A673 (cell line): ENCODE results near the gene MAPK9. TPM values are rescaled to one million over a fixed set of nuclear protein-coding genes. Genes with fewer than 3 reads are reported as not detected.

ENCODE experiments used
- BruUV-seq: library from RNA; stranded (reverse); fragments of 400-500 nt; replicated peaks from 2 replicates; lab custom pipeline; 2021; lab: Mats Ljungman, UMichigan
- CTCF ChIA-PET: fragments of 300-600 bp; sonication (Branson Sonifier 250); formaldehyde crosslinking; loops from one replicate; lab custom pipeline; 2022; ENCODE audit warnings: antibody characterized with exemption; lab: Charles Lee
- POLR2A ChIA-PET: fragments of 300-600 bp; sonication (Branson Sonifier 250); formaldehyde crosslinking; loops from one replicate; lab custom pipeline; 2022; ENCODE audit warnings: antibody characterized with exemption; ENCODE audit not compliant: low non-redundant PET; lab: Charles Lee
- DNase-seq: peaks from one replicate; pipeline ENCODE4 v3.0.0-alpha.2; 2015; ENCODE audit warnings: low spot score
- H3K27ac ChIP-seq: fragments of 200-600 bp; sonication (generic); 2 replicates; pipeline ENCODE4 v1.5.1; 2016; ENCODE audit warnings: mixed run types, low read depth, mild to moderate bottlenecking, mixed read lengths, antibody characterized with exemption, low read length; ENCODE audit not compliant: poor library complexity, severe bottlenecking
- H3K27me3 ChIP-seq: fragments of 200-600 bp; sonication (generic); replicated peaks from 2 replicates; pipeline ENCODE4 v1.6.1; 2017; ENCODE audit warnings: mixed run types, low read depth, mild to moderate bottlenecking, mixed read lengths, antibody characterized with exemption, low read length; ENCODE audit not compliant: insufficient read depth, poor library complexity
- H3K36me3 ChIP-seq: fragments of 200-600 bp; sonication (generic); 2 replicates; pipeline ENCODE4 v1.6.1; 2016; ENCODE audit warnings: mixed run types, mild to moderate bottlenecking, mixed read lengths, antibody characterized with exemption, low read length; ENCODE audit not compliant: insufficient read depth, poor library complexity, severe bottlenecking
- H3K4me1 ChIP-seq: fragments of 200-600 bp; sonication (generic); 2 replicates; pipeline ENCODE4 v1.6.1; 2017; ENCODE audit warnings: mixed run types, mild to moderate bottlenecking, mixed read lengths, antibody characterized with exemption, low read length; ENCODE audit not compliant: insufficient read depth, poor library complexity, severe bottlenecking
- H3K4me3 ChIP-seq: fragments of 200-600 bp; sonication (generic); 2 replicates; pipeline ENCODE4 v1.5.1; 2016; ENCODE audit warnings: low read depth, mixed run types, mild to moderate bottlenecking, mixed read lengths, low read length; ENCODE audit not compliant: poor library complexity, severe bottlenecking
- H3K9me3 ChIP-seq: fragments of 200-600 bp; sonication (generic); 2 replicates; pipeline ENCODE4 v1.6.1; 2016; ENCODE audit warnings: mixed run types, low read depth, mild to moderate bottlenecking, mixed read lengths, antibody characterized with exemption, low read length; ENCODE audit not compliant: poor library complexity, severe bottlenecking
- EZH2 ChIP-seq: fragments of 200-600 bp; sonication (generic); IDR thresholded peaks from 2 replicates; pipeline ENCODE4 v1.6.1; 2017; ENCODE audit warnings: borderline replicate concordance, low read depth, mild to moderate bottlenecking, mixed read lengths, antibody characterized with exemption, low read length; ENCODE audit not compliant: poor library complexity, severe bottlenecking
- intact Hi-C: fragments of 100-400 bp; cut with micrococcal nuclease; formaldehyde crosslinking; loops from one replicate; pipeline ENCODE4 v1.10.0; 2022; ENCODE audit not compliant: unreplicated experiment
- total RNA-seq: library from RNA; stranded (reverse); gene quantifications from 2 replicates; pipeline ENCODE4 v1.2.3, GENCODE V29; 2021
- TF ChIP-seq, protein P1 (sequence below): fragments of 300-800, 200-600 bp; sonication (generic); conservative IDR thresholded peaks from 2 replicates; pipeline ENCODE4 v1.5.1; 2017; ENCODE audit warnings: low read depth, mild to moderate bottlenecking, antibody characterized with exemption, low read length, moderate library complexity, mixed read lengths

The MAPK9 gene
- total RNA-seq, 1 experiment from 2014 or later: 34.4 TPM

DNA sequence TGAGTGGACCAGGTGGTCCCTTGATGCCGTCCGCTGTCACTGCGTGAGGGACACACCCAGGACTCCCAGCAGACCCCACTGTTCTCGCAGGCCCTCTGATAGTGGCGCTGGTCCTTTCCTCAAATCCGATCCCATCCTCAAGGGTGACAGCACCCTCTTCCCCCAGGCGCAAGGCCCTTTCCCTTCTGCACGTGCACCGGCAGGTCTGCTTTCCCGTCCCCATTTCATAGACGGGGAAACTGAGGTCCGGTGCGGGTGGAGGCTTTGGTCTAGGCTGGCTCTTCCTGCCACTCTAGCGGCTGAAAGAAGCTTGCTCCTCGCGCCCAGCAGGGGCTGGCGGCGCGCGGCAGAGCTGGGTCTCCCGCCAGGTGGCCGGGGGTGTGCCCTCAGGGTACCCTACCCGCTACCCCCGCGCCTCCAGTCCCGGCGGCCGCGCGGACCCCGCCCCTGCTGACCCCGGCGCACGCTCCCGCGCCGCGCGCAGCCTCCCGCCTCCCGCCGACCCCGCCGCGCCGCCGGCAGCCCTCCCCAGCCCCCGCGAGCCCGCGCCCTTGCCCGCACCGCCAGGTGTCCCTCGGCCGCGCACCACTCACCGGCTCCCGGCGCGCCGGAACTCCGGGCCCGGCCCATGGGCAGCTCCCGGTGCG is 83.3 kb downstream of the MAPK9 start:
- BruUV-seq: no TSS peak
- Histone ChIP-seq H3K27me3 (no peaks in the 10 kb centered on the region), H3K9me3 (no peaks in the 10 kb centered on the region), H3K4me1 (peaks cover 5% of the 10 kb centered on the region), H3K4me3 (peak overlapping the region; percentile 28), H3K27ac (no peak overlapping the region), H3K36me3 (no peaks in the 10 kb centered on the region)
- POLR2A ChIA-PET: interaction anchor here (0.6 kb wide), 1 partner anchor 114 kb away, joined by 3 read pairs; no protein-coding TSS in a partner anchor
- intact Hi-C loops: no loop called here
- CTCF ChIA-PET: no interaction called here
- peak; percentile 19 for DNase-seq
- TF ChIP-seq, protein P1, sequence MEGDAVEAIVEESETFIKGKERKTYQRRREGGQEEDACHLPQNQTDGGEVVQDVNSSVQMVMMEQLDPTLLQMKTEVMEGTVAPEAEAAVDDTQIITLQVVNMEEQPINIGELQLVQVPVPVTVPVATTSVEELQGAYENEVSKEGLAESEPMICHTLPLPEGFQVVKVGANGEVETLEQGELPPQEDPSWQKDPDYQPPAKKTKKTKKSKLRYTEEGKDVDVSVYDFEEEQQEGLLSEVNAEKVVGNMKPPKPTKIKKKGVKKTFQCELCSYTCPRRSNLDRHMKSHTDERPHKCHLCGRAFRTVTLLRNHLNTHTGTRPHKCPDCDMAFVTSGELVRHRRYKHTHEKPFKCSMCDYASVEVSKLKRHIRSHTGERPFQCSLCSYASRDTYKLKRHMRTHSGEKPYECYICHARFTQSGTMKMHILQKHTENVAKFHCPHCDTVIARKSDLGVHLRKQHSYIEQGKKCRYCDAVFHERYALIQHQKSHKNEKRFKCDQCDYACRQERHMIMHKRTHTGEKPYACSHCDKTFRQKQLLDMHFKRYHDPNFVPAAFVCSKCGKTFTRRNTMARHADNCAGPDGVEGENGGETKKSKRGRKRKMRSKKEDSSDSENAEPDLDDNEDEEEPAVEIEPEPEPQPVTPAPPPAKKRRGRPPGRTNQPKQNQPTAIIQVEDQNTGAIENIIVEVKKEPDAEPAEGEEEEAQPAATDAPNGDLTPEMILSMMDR: no peak
- no peak for TF ChIP-seq EZH2

DNA sequence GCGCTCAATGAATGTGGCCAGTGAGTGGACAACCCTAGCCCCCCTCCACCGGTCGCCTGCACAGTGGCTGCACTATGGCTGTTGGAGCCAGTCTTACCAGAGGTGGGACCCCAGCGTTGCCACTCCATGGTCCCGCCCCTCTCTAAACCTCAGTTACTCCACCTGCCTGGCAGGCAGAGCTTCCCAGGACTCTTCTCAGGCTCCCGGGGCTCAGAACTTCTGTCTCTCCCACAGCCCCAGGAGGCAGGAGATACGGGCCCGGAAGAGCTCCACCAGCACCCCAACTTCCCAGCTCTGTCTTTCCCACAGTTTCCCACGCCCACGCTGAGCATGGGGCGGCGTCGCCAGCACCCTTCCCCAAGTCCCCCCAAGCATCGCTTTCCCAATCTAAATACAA is 83.8 kb downstream of the MAPK9 start:
- no peak for TF ChIP-seq EZH2
- TF ChIP-seq, protein P1: no peak
- no peaks in the 10 kb centered on the region for H3K27me3 ChIP-seq
- no peak overlapping the region for H3K27ac ChIP-seq
- peak overlapping the region; percentile 28 for H3K4me3 ChIP-seq
- intact Hi-C loops: no loop called here
- no peaks in the 10 kb centered on the region for H3K9me3 ChIP-seq
- H3K4me1 ChIP-seq: peaks cover 5% of the 10 kb centered on the region
- DNase-seq: no peak
- H3K36me3 ChIP-seq: no peaks in the 10 kb centered on the region
- POLR2A ChIA-PET: interaction anchor here (0.6 kb wide), 1 partner anchor 114 kb away, joined by 3 read pairs; no protein-coding TSS in a partner anchor
- CTCF ChIA-PET: no interaction called here
- no TSS peak for BruUV-seq

DNA sequence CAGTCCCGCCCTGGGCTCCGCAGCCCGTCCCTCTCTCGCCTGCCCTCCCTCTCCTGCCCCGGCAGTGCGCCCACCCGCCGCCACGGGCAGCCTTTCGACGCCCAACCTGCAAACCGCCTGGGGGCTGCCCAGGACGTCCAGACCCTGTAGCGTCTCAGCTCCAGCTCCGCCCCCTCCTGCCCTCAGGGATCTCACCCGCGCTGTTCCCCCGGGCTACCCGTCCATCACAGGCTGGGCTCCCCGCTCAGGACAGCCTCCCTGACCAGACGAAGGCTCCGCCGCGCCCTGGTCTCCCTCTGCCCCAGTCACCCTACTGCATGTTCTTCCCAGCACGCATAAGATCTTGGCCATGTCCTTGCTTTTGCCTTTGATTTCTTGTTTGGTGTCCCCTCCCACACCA is 84.3 kb downstream of the MAPK9 start:
- DNase-seq: no peak
- POLR2A ChIA-PET: no interaction called here
- Histone ChIP-seq H3K36me3 (no peaks in the 10 kb centered on the region), H3K4me1 (peaks cover 5% of the 10 kb centered on the region), H3K4me3 (no peak overlapping the region), H3K27me3 (no peaks in the 10 kb centered on the region), H3K27ac (no peak overlapping the region), H3K9me3 (no peaks in the 10 kb centered on the region)
- CTCF ChIA-PET: no interaction called here
- no TSS peak for BruUV-seq
- TF ChIP-seq EZH2: no peak
- TF ChIP-seq, protein P1: no peak
- intact Hi-C loops: no loop called here
